ENCODE results near the gene RBPJL.

DNA sequence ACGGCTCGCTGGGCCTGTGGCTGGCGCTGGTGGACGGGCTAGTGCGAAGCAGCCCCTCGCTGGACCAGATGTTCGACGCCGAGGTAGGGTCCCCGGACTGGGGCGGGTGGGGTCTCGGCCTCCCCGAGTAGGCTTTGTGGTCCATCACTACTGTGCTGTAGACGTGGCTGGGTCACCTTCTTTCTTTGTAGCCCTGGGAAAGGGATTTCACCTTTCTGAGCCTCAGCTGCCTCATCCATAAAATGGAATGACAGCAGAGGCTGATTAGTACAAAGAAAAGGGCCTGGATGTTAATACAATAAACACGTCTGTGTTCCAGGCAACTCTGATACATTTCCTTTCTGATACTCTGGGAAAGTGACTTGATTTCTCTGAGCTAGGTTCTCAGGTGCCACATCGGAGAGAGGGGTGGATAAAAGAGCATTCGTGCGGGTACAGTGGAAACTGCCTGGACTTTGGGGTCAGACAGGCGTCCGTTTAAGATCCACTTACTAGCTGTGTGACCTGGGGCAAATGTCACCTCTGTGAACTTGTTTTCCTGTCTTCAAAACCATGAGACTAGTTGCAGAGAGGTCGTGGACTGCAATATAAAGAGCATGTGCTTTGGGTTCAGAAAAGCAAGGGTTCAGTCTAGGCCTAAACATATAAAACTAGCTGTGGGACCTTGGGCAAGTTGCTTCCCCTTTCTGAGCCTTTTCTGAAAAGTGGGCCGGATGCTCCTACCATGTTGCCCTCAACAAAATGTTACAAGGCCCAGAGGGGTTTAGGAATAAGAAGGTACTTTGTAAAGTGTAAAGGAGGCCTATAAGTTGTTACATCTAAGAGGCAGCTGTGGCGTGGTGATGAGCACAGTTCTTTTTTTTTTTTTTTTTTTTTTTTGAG lies 57.2 kb downstream of the RBPJL start:
- TF ChIP-seq, protein P1, sequence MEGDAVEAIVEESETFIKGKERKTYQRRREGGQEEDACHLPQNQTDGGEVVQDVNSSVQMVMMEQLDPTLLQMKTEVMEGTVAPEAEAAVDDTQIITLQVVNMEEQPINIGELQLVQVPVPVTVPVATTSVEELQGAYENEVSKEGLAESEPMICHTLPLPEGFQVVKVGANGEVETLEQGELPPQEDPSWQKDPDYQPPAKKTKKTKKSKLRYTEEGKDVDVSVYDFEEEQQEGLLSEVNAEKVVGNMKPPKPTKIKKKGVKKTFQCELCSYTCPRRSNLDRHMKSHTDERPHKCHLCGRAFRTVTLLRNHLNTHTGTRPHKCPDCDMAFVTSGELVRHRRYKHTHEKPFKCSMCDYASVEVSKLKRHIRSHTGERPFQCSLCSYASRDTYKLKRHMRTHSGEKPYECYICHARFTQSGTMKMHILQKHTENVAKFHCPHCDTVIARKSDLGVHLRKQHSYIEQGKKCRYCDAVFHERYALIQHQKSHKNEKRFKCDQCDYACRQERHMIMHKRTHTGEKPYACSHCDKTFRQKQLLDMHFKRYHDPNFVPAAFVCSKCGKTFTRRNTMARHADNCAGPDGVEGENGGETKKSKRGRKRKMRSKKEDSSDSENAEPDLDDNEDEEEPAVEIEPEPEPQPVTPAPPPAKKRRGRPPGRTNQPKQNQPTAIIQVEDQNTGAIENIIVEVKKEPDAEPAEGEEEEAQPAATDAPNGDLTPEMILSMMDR (IDR thresholded peaks at IDR 0.05), result no peak
- TF ChIP-seq POLR2A (IDR thresholded peaks at IDR 0.05), result no peak
- no peak for TF ChIP-seq POLR2AphosphoS5 (IDR thresholded peaks at IDR 0.05)
- TF ChIP-seq EP300 (IDR thresholded peaks at IDR 0.05; ENCODE audit: low read depth), result no peak
